ENCODE results near the gene TAOK3. TPM values are rescaled to one million over a fixed set of nuclear protein-coding genes. Genes with fewer than 3 reads are reported as not detected.
"Not testable (repeated sequence)": the region's sequence is repeated elsewhere in the genome, so short reads cannot be mapped to it uniquely, and the experiment has no call there.

Gene TAOK3
- total RNA-seq, 1 donor from 2014 or later = 13.5 TPM

- H3K4me3 ChIP-seq (ENCODE audit: low read depth, low read length) = peak within 1 kb of the TSS; percentile 95
- no peaks in the 10 kb centered on the region for H3K36me3 ChIP-seq (ENCODE audit: control insufficient read depth, insufficient read depth, low read length)
- no peaks in the 10 kb centered on the region for H3K27me3 ChIP-seq (ENCODE audit: control insufficient read depth, insufficient read depth, low read length)
- peak; percentile 60 for DNase-seq (ENCODE audit: low read depth)
- TF ChIP-seq CTCF (IDR thresholded peaks at IDR 0.05; ENCODE audit: insufficient read depth, low read length, poor library complexity, severe bottlenecking) = no peak
These were observed 236.7 kb downstream of the TAOK3 start, which contains the start of gene PEBP1 for GRCh38 chr12:118135788-118136558. Gene PEBP1, plus strand, starts transcription at chr12:118136124. Its CDS starts 86 bp downstream, at chr12:118136210.

- not testable (repeated sequence) for H3K27me3 ChIP-seq (ENCODE audit: control insufficient read depth, insufficient read depth, low read length); H3K36me3 ChIP-seq (ENCODE audit: control insufficient read depth, insufficient read depth, low read length); DNase-seq (ENCODE audit: low read depth); H3K4me3 ChIP-seq (ENCODE audit: low read depth, low read length)
These were observed 243.3 kb downstream of the TAOK3 start for GRCh38 chr12:118129436-118129835.

DNA sequence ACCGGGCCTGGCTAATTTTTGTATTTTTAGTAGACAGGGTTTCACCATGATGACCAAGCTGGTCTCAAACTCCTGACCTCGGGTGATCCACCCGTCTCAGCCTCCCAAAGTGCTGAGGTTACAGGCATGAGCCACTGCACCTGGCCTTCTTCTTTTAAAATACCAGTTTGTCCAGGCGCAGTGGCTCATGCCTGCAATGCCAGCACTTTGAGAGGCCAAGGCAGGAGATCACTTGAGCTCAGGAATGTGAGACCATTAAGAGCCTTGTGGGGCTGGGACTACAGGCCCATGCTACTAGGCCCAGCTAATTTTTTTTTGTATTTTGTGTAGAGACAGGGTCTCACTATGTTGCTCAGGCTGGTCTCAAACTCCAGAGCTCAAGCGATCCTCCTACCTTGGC is 244.8 kb downstream of the TAOK3 start:
- no peak for DNase-seq (ENCODE audit: low read depth)
- TF ChIP-seq CTCF (IDR thresholded peaks at IDR 0.05; ENCODE audit: insufficient read depth, low read length, poor library complexity, severe bottlenecking) = no peak
- no peaks in the 10 kb centered on the region for H3K27me3 ChIP-seq (ENCODE audit: control insufficient read depth, insufficient read depth, low read length)
- no peak overlapping the region for H3K4me3 ChIP-seq (ENCODE audit: low read depth, low read length)
- H3K36me3 ChIP-seq (ENCODE audit: control insufficient read depth, insufficient read depth, low read length) = no peaks in the 10 kb centered on the region

DNA sequence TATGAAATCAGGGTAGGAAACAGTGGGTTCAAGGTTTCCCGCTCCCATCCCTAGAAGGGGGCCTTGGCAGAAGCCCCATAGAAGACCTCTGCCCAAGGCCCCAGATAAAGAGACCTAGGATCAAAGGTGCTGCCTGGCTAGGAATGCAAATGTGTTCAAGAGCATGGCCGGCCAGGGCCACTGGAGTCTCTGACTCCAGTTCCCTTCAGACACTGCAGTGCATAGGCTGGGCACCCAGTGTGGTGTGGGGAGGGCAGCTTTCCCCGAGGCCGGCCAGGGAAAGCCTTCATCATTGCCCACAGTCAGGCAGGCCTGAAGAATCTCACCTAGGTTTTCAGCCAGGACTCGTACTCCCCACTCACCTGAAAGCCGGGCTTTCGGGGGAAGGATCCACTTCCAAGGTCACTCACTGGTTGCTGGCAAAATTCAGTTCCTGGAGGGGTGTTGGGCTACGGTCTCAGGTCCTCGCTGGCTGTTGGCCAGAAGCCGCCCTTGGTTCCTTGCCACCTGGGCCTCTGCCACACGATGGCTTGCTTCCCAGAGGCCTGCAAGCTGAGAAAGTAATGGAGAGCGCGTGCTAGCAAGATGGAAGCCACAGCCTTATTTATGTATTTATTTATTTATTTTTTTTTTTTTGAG is 246.5 kb downstream of the TAOK3 start:
- no peak for TF ChIP-seq CTCF (IDR thresholded peaks at IDR 0.05; ENCODE audit: insufficient read depth, low read length, poor library complexity, severe bottlenecking)
- no peaks in the 10 kb centered on the region for H3K36me3 ChIP-seq (ENCODE audit: control insufficient read depth, insufficient read depth, low read length)
- H3K4me3 ChIP-seq (ENCODE audit: low read depth, low read length) = no peak overlapping the region
- no peak for DNase-seq (ENCODE audit: low read depth)
- H3K27me3 ChIP-seq (ENCODE audit: control insufficient read depth, insufficient read depth, low read length) = no peaks in the 10 kb centered on the region

DNA sequence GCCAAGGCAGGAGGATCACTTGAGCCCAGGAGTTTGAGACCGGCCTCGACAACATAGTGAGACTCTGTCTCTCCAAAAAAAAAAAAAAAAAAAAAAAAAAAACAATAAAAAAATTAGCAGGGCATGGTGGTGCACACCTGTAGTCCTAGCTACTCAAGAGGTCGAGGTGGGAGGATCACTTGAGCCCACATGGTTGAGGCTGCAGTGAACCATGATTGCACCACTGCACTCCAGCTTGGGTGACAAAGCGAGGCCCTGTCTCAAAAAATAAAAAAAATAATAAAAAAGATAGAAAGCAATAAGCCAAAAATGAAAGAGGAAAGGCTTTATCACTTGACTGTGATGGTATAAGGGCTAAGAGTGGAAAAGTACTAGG is 247.0 kb downstream of the TAOK3 start:
- Histone ChIP-seq H3K27me3 (ENCODE audit: control insufficient read depth, insufficient read depth, low read length) (no peaks in the 10 kb centered on the region), H3K36me3 (ENCODE audit: control insufficient read depth, insufficient read depth, low read length) (no peaks in the 10 kb centered on the region), H3K4me3 (ENCODE audit: low read depth, low read length) (no peak overlapping the region)
- TF ChIP-seq CTCF (IDR thresholded peaks at IDR 0.05; ENCODE audit: insufficient read depth, low read length, poor library complexity, severe bottlenecking) = no peak
- DNase-seq (ENCODE audit: low read depth) = no peak

DNA sequence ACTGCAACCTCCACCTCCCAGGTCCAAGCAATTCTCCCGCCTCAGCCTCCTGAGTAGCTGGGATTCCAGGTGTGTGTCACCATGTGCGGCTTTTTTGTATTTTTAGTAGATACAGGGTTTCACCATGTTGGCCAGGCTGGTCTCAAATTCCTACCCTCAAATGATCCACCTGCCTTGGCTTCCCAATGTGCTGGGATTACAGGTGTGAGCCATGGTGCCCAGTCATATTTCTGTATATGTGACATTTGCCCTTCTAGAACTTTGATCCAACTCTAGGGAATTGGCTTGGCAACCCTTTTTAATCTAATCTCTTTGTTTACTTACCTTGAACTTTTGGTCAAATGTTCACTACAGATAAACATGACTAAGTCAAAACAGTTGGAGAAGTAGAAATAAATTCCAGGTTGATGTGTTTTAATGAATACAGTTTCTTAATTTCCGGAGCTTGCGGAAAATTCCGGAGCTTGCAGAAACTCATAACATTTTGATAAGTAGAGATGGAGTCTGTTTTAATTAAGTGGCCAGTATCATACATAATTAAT is 248.3 kb downstream of the TAOK3 start:
- no peak for DNase-seq (ENCODE audit: low read depth)
- Histone ChIP-seq H3K27me3 (ENCODE audit: control insufficient read depth, insufficient read depth, low read length) (no peaks in the 10 kb centered on the region), H3K36me3 (ENCODE audit: control insufficient read depth, insufficient read depth, low read length) (no peaks in the 10 kb centered on the region), H3K4me3 (ENCODE audit: low read depth, low read length) (no peak overlapping the region)
- TF ChIP-seq CTCF (IDR thresholded peaks at IDR 0.05; ENCODE audit: insufficient read depth, low read length, poor library complexity, severe bottlenecking) = no peak

Data from kidney epithelial cell (primary cell).